HFF-Myc (cell line): ENCODE data around the gene CYP2S1.

Experiments used
- DNase-seq: peaks from one replicate; pipeline ENCODE4 v3.0.0-alpha.2; 2011; ENCODE audit warnings: low read depth; ENCODE audit errors: extremely low read depth
- H3K4me3 ChIP-seq: replicated peaks from 2 replicates; pipeline ENCODE4 v1.5.1; 2011; ENCODE audit warnings: low read depth, mild to moderate bottlenecking, control low read depth, low read length
- TF ChIP-seq, protein P1 (sequence below): IDR thresholded peaks from 2 replicates; pipeline ENCODE4 v1.5.1; 2012; ENCODE audit warnings: mild to moderate bottlenecking, low read depth, low read length, control low read depth; ENCODE audit errors: missing control alignments

Gene CYP2S1

GRCh38 chr19:41249707-41250423 lies 56.8 kb downstream of the CYP2S1 start:
- no peak overlapping the region for H3K4me3 ChIP-seq
- DNase-seq = no peak
- TF ChIP-seq, protein P1, sequence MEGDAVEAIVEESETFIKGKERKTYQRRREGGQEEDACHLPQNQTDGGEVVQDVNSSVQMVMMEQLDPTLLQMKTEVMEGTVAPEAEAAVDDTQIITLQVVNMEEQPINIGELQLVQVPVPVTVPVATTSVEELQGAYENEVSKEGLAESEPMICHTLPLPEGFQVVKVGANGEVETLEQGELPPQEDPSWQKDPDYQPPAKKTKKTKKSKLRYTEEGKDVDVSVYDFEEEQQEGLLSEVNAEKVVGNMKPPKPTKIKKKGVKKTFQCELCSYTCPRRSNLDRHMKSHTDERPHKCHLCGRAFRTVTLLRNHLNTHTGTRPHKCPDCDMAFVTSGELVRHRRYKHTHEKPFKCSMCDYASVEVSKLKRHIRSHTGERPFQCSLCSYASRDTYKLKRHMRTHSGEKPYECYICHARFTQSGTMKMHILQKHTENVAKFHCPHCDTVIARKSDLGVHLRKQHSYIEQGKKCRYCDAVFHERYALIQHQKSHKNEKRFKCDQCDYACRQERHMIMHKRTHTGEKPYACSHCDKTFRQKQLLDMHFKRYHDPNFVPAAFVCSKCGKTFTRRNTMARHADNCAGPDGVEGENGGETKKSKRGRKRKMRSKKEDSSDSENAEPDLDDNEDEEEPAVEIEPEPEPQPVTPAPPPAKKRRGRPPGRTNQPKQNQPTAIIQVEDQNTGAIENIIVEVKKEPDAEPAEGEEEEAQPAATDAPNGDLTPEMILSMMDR = no peak

- TF ChIP-seq, protein P1 = no peak
- no peak overlapping the region for H3K4me3 ChIP-seq
- no peak for DNase-seq
Measured at GRCh38 chr19:41253660-41254059, 60.6 kb downstream of the CYP2S1 start.

DNA sequence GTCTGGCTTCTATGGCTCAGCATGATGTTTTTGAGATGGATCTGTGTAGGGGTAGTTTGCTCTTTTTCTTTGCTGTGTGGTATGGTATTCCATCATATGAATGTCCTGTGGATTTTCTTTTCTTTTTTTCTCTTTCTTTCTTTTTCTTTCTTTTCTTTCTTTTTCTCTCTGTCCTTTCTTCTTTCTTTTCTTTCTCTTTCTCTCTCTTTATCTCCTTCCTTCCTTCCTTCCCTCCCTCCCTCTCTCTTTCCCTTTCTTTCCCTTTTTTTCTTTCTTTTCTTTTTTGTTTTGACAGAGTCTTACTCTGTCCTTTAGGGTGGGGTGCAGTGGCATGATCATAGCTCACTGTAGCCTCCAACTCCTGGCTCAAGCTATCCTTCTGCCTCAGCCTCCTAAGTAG lies 62.2 kb downstream of the CYP2S1 start:
- no peak for DNase-seq
- TF ChIP-seq, protein P1 = no peak
- no peak overlapping the region for H3K4me3 ChIP-seq
